HepG2 (cell line): ENCODE data around the gene ING2. TPM values are rescaled to one million over a fixed set of nuclear protein-coding genes. Genes with fewer than 3 reads are reported as not detected.

Experiments used
- ATAC-seq: fragments of 200-7000 bp; cut with Tn5 transposase; 3 replicates; pipeline ENCODE4 v1.9.1; 2020; ENCODE audit warnings: mild to moderate bottlenecking, moderate library complexity
- BruUV-seq: library from RNA; stranded (reverse); fragments of 400-500 nt; replicated peaks from 2 replicates; lab custom pipeline; 2021; lab: Mats Ljungman, UMichigan
- CTCF ChIA-PET: fragments of 300-600 bp; formaldehyde crosslinking; extraction: SDS; loops from one replicate; lab custom pipeline; 2021; ENCODE audit warnings: low total read pairs, inconsistent platforms, low intra/inter-chr PET ratio; lab: Yijun Ruan, JAX
- POLR2A ChIA-PET: fragments of 350-600 bp; sonication (Branson Sonifier 250); formaldehyde crosslinking; loops from one replicate; lab custom pipeline; 2020; ENCODE audit warnings: antibody characterized with exemption, inconsistent platforms; lab: Yijun Ruan, JAX
- DNase-seq: peaks from one replicate; pipeline ENCODE4 v3.0.0-alpha.2; 2015; ENCODE audit warnings: low spot score
- FAIRE-seq: peaks from 3 replicates; lab custom pipeline; 2011; peaks lifted over from hg19 to GRCh38; lab: Jason Lieb, UNC
- H2AFZ ChIP-seq: one replicate; pipeline ENCODE4 v1.6.1; 2011; ENCODE audit warnings: low read length, inconsistent platforms
- H3K27ac ChIP-seq: fragments of 300-600 bp; 3 replicates; pipeline ENCODE4 v1.8.0; 2011; ENCODE audit warnings: mixed run types, mild to moderate bottlenecking, mixed read lengths, low read length, inconsistent platforms; ENCODE audit not compliant: insufficient read depth; ENCODE audit errors: extremely low read length
- H3K27me3 ChIP-seq, 2 experiments: fragments of 200-600 bp in 1 of 2; 2 replicates in 1 of 2; 3 replicates in 1 of 2; pipeline versions ENCODE4 v1.6.0 to v1.8.0; 2011; ENCODE audit warnings: low read length in 2 of 2, mild to moderate bottlenecking in 2 of 2, moderate library complexity in 2 of 2, inconsistent platforms in 1 of 2; ENCODE audit not compliant: insufficient read depth in 2 of 2, control insufficient read depth in 1 of 2
- H3K36me3 ChIP-seq, 2 experiments: fragments of 200-600 bp in 1 of 2; replicated peaks in 1 of 2; 2 replicates in 1 of 2; 3 replicates in 1 of 2; pipeline versions ENCODE4 v1.5.1 to v1.8.0; 2011; ENCODE audit warnings: low read length in 2 of 2, inconsistent platforms in 1 of 2; ENCODE audit not compliant: insufficient read depth in 2 of 2, control insufficient read depth in 1 of 2
- H3K4me1 ChIP-seq: 2 replicates; pipeline ENCODE4 v1.5.1; 2012; ENCODE audit warnings: low read length, inconsistent platforms; ENCODE audit not compliant: insufficient read depth
- H3K4me2 ChIP-seq: 2 replicates; pipeline ENCODE4 v1.6.0; 2011; ENCODE audit warnings: low read depth, low read length, inconsistent platforms
- H3K4me3 ChIP-seq, 3 experiments: fragments of 200-600 bp in 1 of 3; sonication (generic), shearing (Covaris generic) in 1 of 3; replicated peaks in 1 of 3; 2 replicates each; pipeline ENCODE4 v1.5.1; 2011 to 2016; ENCODE audit warnings: low read length in 3 of 3, inconsistent platforms in 2 of 3, low read depth in 2 of 3, mild to moderate bottlenecking in 2 of 3, control low read depth in 1 of 3, mixed read lengths in 1 of 3; ENCODE audit not compliant: insufficient read depth in 1 of 3
- H3K79me2 ChIP-seq: one replicate; pipeline ENCODE4 v1.6.1; 2011; ENCODE audit warnings: low read length, inconsistent platforms; ENCODE audit not compliant: insufficient read depth
- H3K9ac ChIP-seq: 2 replicates; pipeline ENCODE4 v1.6.0; 2011; ENCODE audit warnings: mild to moderate bottlenecking, low read depth, low read length, inconsistent platforms; ENCODE audit not compliant: insufficient read depth
- H3K9me3 ChIP-seq: 2 replicates; pipeline ENCODE4 v1.5.1; 2012; ENCODE audit warnings: mild to moderate bottlenecking, low read length
- H4K20me1 ChIP-seq: 2 replicates; pipeline ENCODE4 v1.6.0; 2011; ENCODE audit warnings: inconsistent platforms, mild to moderate bottlenecking, low read length, moderate library complexity; ENCODE audit not compliant: insufficient read depth
- ONECUT2 ChIP-seq: sonication (generic); formaldehyde crosslinking; IDR thresholded peaks from 2 replicates; pipeline ENCODE4 v1.4.0; 2020; ENCODE audit warnings: missing genetic modification reagents
- TOE1 ChIP-seq: sonication (generic); formaldehyde crosslinking; IDR thresholded peaks from 2 replicates; pipeline ENCODE4 v1.4.0; 2020; ENCODE audit warnings: mild to moderate bottlenecking, missing genetic modification reagents
- YY1 ChIP-seq: IDR thresholded peaks from 2 replicates; pipeline ENCODE4 v1.6.1; 2011; ENCODE audit warnings: low read length, low read depth, moderate library complexity, mild to moderate bottlenecking; ENCODE audit not compliant: insufficient read depth, insufficient replicate concordance
- WGBS: methylation state at CpG from one replicate; pipeline ENCODE4 v1.1.6; 2017; ENCODE audit warnings: low lambda C conversion rate; 5-methylcytosine and 5-hydroxymethylcytosine counted together
- in situ Hi-C: cut with HindIII; loops from 2 replicates; pipeline ENCODE4 v1.10.0; 2017; ENCODE audit warnings: low pct_unique_long_range_greater_than_20kb; ENCODE audit not compliant: extremely low pct_ligation_motif_present
- intact Hi-C: fragments of 100-400 bp; cut with micrococcal nuclease; formaldehyde crosslinking; loops from one replicate; pipeline ENCODE4 v1.10.0; 2022; ENCODE audit not compliant: unreplicated experiment
- polyA plus RNA-seq, 8 experiments: library from polyadenylated mRNA; depleted of rRNA in 3 of 8; stranded (reverse) in 7 of 8; unstranded in 1 of 8; fragments of >200 nt; fragmentation: Illumina TruSeq in 4 of 8; extraction: Trizol in 4 of 8; gene quantifications; 2 replicates each; pipeline versions ENCODE4 v1.2.1 to v1.2.3, GENCODE V29; 2011 to 2016; ENCODE audit warnings: low read depth in 4 of 8, missing spikeins in 1 of 8, mixed read lengths in 1 of 8; ENCODE audit not compliant: insufficient read depth in 1 of 8
- total RNA-seq, 5 experiments: library from RNA; depleted of rRNA; stranded (reverse); fragments of >200 nt; fragmentation: Illumina TruSeq; extraction: Trizol; gene quantifications; 2 replicates each; pipeline ENCODE4 v1.2.3, GENCODE V29; 2016; ENCODE audit warnings: low read depth in 1 of 5
- TF ChIP-seq, protein P1 (sequence below): fragments of 450-650 bp; IDR thresholded peaks from 2 replicates; pipeline ENCODE4 v1.6.1; 2016
- TF ChIP-seq, protein P2 (sequence below): sonication (generic); formaldehyde crosslinking; IDR thresholded peaks from 2 replicates; pipeline ENCODE4 v1.4.0; 2020; ENCODE audit warnings: mild to moderate bottlenecking, missing genetic modification reagents

Gene ING2
- total and polyA plus RNA-seq, 2 of the 13 experiments (the other 11 are each of a cell fraction or from before 2014, with no cell fraction given): 6.6 to 12.4 TPM

DNA sequence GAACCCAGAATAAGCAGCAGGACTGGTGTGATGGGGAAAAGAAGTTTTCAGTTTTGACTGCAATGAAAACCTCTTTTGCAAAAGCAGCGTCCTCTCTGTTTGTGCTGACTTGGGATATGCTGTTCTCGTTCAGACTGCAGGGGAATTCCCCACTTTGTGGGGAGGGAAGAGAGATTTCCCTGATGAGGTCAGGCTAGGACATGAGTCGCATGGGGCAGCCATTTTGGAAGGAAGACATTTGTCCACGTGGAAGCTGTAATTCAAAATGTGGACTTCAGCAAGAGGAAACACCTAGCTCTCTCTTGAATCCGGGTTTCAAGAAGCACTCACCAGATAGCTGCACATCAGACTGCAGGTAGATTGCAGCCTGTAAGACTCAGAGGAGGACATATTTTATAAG lies 39.3 kb downstream of the ING2 start:
- H3K27ac ChIP-seq: no peak overlapping the region
- DNase-seq: no peak
- H2AFZ ChIP-seq: no peak overlapping the region
- H3K36me3 ChIP-seq: no peaks in the 10 kb centered on the region
- H3K9me3 ChIP-seq: peaks cover 5% of the 10 kb centered on the region; the same call in 1 of the 2 replicates
- in situ Hi-C loops (no loop called here), intact Hi-C loops (no loop called here)
- no peak for TF ChIP-seq TOE1 (CRISPR knock-in tag)
- peak; percentile 14 for TF ChIP-seq YY1
- TF ChIP-seq, protein P1, sequence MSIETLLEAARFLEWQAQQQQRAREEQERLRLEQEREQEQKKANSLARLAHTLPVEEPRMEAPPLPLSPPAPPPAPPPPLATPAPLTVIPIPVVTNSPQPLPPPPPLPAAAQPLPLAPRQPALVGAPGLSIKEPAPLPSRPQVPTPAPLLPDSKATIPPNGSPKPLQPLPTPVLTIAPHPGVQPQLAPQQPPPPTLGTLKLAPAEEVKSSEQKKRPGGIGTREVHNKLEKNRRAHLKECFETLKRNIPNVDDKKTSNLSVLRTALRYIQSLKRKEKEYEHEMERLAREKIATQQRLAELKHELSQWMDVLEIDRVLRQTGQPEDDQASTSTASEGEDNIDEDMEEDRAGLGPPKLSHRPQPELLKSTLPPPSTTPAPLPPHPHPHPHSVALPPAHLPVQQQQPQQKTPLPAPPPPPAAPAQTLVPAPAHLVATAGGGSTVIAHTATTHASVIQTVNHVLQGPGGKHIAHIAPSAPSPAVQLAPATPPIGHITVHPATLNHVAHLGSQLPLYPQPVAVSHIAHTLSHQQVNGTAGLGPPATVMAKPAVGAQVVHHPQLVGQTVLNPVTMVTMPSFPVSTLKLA: 0 out of 2 replicates have a peak, but pooled peaks have one; percentile 31
- no peak for TF ChIP-seq ONECUT2 (CRISPR knock-in tag)
- TF ChIP-seq, protein P2, sequence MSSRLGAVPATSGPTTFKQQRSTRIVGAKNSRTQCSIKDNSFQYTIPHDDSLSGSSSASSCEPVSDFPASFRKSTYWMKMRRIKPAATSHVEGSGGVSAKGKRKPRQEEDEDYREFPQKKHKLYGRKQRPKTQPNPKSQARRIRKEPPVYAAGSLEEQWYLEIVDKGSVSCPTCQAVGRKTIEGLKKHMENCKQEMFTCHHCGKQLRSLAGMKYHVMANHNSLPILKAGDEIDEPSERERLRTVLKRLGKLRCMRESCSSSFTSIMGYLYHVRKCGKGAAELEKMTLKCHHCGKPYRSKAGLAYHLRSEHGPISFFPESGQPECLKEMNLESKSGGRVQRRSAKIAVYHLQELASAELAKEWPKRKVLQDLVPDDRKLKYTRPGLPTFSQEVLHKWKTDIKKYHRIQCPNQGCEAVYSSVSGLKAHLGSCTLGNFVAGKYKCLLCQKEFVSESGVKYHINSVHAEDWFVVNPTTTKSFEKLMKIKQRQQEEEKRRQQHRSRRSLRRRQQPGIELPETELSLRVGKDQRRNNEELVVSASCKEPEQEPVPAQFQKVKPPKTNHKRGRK (CRISPR knock-in tag): no peak
- ChIA-PET POLR2A (no interaction called here), CTCF (no interaction called here)
- BruUV-seq: no TSS peak
- FAIRE-seq: no peak
- no peak overlapping the region for H3K4me3 ChIP-seq
- no peak overlapping the region for H3K4me2 ChIP-seq
- no peaks in the 10 kb centered on the region for H4K20me1 ChIP-seq
- peaks cover 1 to 6% of the 10 kb centered on the region in 2 experiments; a peak in 1 of 5 replicates for H3K27me3 ChIP-seq
- WGBS: 16% methylated on average over 5 of the region's 5 CpGs
- no peak overlapping the region for H3K9ac ChIP-seq
- H3K79me2 ChIP-seq: no peaks in the 10 kb centered on the region
- H3K4me1 ChIP-seq: peaks cover 11% of the 10 kb centered on the region; the same call in 1 of the 2 replicates
- ATAC-seq: no peak
